Breast epithelium (tissue), 3 donors: ENCODE measurements around the gene HTR4.

ENCODE experiments used
- CTCF ChIP-seq, 3 donors: fragments of 450-650 bp; IDR thresholded peaks; one replicate each; pipeline ENCODE4 v1.5.1; 2016 to 2017; ENCODE audit warnings: antibody characterized with exemption in 3 of 3, mild to moderate bottlenecking in 3 of 3, moderate library complexity in 3 of 3
- POLR2A ChIP-seq: fragments of 450-650 bp; IDR thresholded peaks from one replicate; pipeline ENCODE4 v1.6.1; 2016; ENCODE audit warnings: antibody characterized with exemption, mild to moderate bottlenecking, moderate library complexity
- POLR2AphosphoS5 ChIP-seq, 3 donors: sonication (generic); formaldehyde crosslinking; IDR thresholded peaks; one replicate each; pipeline ENCODE4 v1.6.1; 2017; ENCODE audit warnings: antibody characterized with exemption in 3 of 3

DNA sequence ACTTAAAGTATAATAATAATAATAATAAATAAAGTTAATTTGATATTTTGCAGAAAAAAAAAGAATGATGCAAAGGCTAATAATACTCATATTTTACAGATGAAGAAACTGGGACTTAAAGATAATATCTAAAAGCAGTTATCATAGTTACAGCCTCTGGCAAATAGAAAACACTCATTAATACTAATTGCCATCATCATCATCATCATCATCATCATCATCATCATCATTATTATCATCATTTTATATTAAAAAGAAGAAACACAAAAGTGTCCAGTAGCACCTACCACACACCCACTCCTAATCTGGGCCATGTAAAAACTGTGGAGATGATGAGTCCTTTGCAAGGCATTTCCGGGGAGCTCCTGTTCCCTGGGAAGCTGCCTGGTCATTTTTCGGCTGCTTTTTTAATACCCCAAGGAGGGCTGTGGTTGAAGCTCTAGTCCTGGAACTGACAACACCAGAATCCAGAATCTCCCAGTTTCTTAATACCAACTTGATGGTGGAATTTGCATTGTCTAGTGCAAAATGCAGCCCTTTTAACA, 70.8 kb downstream of the HTR4 start:
- TF ChIP-seq CTCF (IDR thresholded peaks at IDR 0.05) (no peak), POLR2A (no peak), POLR2AphosphoS5 (IDR thresholded peaks at IDR 0.05) (no peak)
